Mesothelial cell of epicardium (in vitro differentiated cells): ENCODE measurements around the gene KRT12. TPM values are rescaled to one million over a fixed set of nuclear protein-coding genes. Genes with fewer than 3 reads are reported as not detected.

Experiments used
- DNase-seq, 2 experiments: peaks; one replicate each; pipeline ENCODE4 v3.0.0; 2021; ENCODE audit warnings: low spot score in 2 of 2; ENCODE audit not compliant: unreplicated experiment in 2 of 2
- H3K27ac Mint-ChIP-seq: 2 replicates; pipeline ENCODE4 v1.8.0; 2021; ENCODE audit warnings: mixed read lengths
- H3K27me3 Mint-ChIP-seq: 2 replicates; pipeline ENCODE4 v1.8.0; 2021; ENCODE audit warnings: low read depth, mixed read lengths
- H3K36me3 Mint-ChIP-seq: 2 replicates; pipeline ENCODE4 v1.8.0; 2021; ENCODE audit warnings: mixed read lengths
- H3K4me1 Mint-ChIP-seq: 2 replicates; pipeline ENCODE4 v1.8.0; 2021; ENCODE audit warnings: mixed read lengths
- H3K4me3 Mint-ChIP-seq: 2 replicates; pipeline ENCODE4 v1.8.0; 2021; ENCODE audit warnings: mild to moderate bottlenecking, moderate library complexity, mixed read lengths
- H3K9me3 Mint-ChIP-seq: 2 replicates; pipeline ENCODE4 v1.8.0; 2021; ENCODE audit warnings: mixed read lengths
- CTCF ChIP-seq: fragments of 200-600 bp; sonication (generic); IDR thresholded peaks from one replicate; pipeline ENCODE4 v1.5.0; 2021; ENCODE audit warnings: antibody characterized with exemption; ENCODE audit not compliant: unreplicated experiment
- total RNA-seq: library from RNA; stranded (reverse); gene quantifications from 3 replicates; pipeline ENCODE4 v1.2.1, GENCODE V29; 2021

Gene KRT12
- total RNA-seq, 1 donor from 2014 or later, result not detected

- TF ChIP-seq CTCF, result no peak
- DNase-seq, result no peak
- Mint-ChIP-seq H3K4me1 (peaks cover 5% of the 10 kb centered on the region), H3K4me3 (no peak overlapping the region), H3K27me3 (peaks cover 47% of the 10 kb centered on the region), H3K27ac (no peak overlapping the region), H3K9me3 (no peaks in the 10 kb centered on the region), H3K36me3 (no peaks in the 10 kb centered on the region)
Observed at GRCh38 chr17:40841246-40841645, 25.8 kb downstream of the KRT12 start.

GRCh38 chr17:40839194-40839593, 27.8 kb downstream of the KRT12 start:
- Mint-ChIP-seq H3K9me3 (no peaks in the 10 kb centered on the region), H3K36me3 (peaks cover 9% of the 10 kb centered on the region), H3K4me1 (peaks cover 5% of the 10 kb centered on the region), H3K27me3 (peaks cover 28% of the 10 kb centered on the region), H3K27ac (no peak overlapping the region), H3K4me3 (no peak overlapping the region)
- TF ChIP-seq CTCF, result no peak
- no peak for DNase-seq

DNA sequence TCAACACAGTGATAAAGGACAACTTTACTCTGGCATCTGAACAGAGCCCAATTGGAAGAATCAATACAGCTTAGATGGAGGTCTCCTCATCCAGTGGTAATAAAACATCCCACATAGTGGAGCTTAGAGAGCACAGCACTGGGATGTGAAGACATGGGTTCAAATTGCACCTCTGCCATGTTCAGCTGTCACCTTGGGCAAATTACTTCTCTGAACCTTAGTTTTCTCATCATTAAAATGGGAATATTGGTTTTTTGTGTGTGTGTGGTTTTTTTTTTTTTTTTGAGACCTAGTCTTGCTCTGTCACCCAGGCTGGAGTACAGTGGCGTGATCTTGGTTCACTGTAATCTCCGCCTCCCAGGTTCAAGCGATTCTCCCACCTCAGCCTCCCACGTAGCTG, 31.0 kb downstream of the KRT12 start:
- TF ChIP-seq CTCF, result no peak
- H3K27ac Mint-ChIP-seq, result no peak overlapping the region
- H3K27me3 Mint-ChIP-seq, result peaks cover 15% of the 10 kb centered on the region
- no peak for DNase-seq
- H3K4me3 Mint-ChIP-seq, result no peak overlapping the region
- H3K36me3 Mint-ChIP-seq, result peaks cover 9% of the 10 kb centered on the region
- H3K9me3 Mint-ChIP-seq, result no peaks in the 10 kb centered on the region
- peaks cover under 1% of the 10 kb centered on the region for H3K4me1 Mint-ChIP-seq

DNA sequence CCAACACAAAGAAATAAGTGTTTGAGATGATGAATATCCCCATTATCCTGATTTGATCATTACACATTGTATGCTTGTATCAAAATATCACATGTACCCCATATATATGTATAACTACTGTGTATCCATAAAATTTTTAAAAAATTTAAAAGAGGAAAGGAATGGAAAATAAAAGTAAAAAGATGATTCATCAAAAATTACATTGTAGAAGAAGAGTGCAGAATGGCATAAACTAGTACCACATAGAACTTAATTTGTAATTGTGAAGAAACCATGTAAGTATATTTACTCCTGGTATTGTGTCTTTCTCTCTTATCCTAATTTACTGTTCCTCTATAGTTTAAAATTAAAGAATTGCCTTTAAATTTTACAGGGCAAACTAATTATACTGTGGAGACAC, 33.1 kb downstream of the KRT12 start:
- peaks cover 9% of the 10 kb centered on the region for H3K36me3 Mint-ChIP-seq
- H3K27me3 Mint-ChIP-seq, result no peaks in the 10 kb centered on the region
- peaks cover 5% of the 10 kb centered on the region for H3K9me3 Mint-ChIP-seq
- TF ChIP-seq CTCF, result no peak
- no peak overlapping the region for H3K27ac Mint-ChIP-seq
- H3K4me1 Mint-ChIP-seq, result no peaks in the 10 kb centered on the region
- H3K4me3 Mint-ChIP-seq, result no peak overlapping the region
- DNase-seq, result no peak

DNA sequence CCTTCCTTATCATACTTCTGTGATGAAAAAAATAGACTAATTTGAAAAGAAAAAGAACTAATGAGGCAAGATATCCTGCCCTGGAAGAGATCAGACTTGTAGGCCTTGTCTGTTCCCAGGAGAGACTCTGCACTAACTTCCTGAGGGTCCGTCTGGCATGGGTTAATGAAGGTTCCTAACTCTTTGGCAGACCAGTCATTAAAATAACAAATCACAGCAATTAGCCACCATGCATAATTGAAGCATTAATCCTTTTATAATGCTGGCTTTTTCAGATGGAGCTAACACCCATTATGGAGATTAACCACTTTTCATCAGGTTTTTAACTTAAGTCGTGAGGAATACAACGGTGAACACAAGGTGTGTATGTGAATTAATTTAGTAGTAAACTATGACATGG, 34.2 kb downstream of the KRT12 start:
- TF ChIP-seq CTCF, result no peak
- Mint-ChIP-seq H3K27me3 (no peaks in the 10 kb centered on the region), H3K9me3 (peaks cover 5% of the 10 kb centered on the region), H3K4me3 (no peak overlapping the region), H3K36me3 (peaks cover 9% of the 10 kb centered on the region), H3K27ac (no peak overlapping the region), H3K4me1 (no peaks in the 10 kb centered on the region)
- DNase-seq, result no peak
